Fibroblast of lung (primary cell): Measurements from ENCODE around the gene ERI3.

Experiments
- CTCF ChIP-seq, 2 donors: IDR thresholded peaks in 1 of 2; conservative IDR thresholded peaks in 1 of 2; 1 replicate in 1 of 2; 2 replicates in 1 of 2; pipeline ENCODE4 v1.5.1; 2011 to 2012; ENCODE audit warnings: low read length in 2 of 2, control low read depth in 1 of 2, inconsistent platforms in 1 of 2, low read depth in 1 of 2, mild to moderate bottlenecking in 1 of 2
- EZH2 ChIP-seq: IDR thresholded peaks from 2 replicates; pipeline ENCODE4 v1.5.1; 2012; ENCODE audit warnings: low read length, control low read depth, mild to moderate bottlenecking; ENCODE audit errors: missing control alignments

GRCh38 chr1:44244986-44245385 is 110.1 kb downstream of the ERI3 start:
- no peak for TF ChIP-seq CTCF (conservative IDR thresholded peaks at IDR 0.05 in 1 of 2, IDR thresholded peaks at IDR 0.05 in 1 of 2; ENCODE audit: low read depth in 1 of 2, low read length in 2 of 2)
- TF ChIP-seq EZH2 = no peak
